GM18861 (cell line): ENCODE data around the gene PROS1.
"Not testable (repeated sequence)": the region's sequence is repeated elsewhere in the genome, so short reads cannot be mapped to it uniquely, and the experiment has no call there.

Source experiments
- ATAC-seq: cut with Tn5 transposase; IDR thresholded peaks from one replicate; pipeline ENCODE4 v1.9.1; 2021; ENCODE audit not compliant: unreplicated experiment

Gene PROS1

DNA sequence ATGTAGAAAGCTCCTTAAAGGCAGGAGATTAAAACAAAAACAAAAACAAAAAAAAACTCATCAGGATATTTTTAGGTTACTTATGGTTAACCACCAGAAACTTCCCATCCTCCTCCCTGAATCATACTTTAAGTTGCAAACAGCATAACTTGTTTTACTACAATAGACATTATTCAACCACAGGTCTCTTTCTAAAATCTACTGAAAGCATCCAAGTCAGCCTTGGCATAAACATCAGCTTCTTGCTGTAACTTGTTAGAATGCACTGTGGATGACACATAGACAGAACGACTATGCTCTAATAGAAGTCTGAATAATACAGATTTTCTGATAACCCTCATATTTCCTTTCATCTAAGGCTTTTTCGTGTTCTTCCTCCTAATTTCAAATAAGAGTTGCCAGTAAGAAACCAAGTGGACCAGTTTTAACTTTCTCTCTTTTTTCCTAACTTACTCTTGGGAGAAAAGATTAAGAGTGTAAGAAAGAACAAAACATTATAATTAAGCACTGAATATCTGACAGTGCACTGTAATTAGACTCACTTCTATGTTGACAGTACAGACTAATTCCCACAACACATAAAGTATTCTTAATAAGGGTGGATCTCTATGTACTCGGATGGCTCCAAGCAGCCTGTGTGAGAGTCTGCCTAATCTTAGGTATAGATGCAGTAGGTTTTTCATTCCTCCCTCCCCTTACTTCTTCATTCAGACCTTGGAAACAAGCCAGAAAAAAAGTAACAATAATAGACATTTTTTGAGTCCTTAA, 95.3 kb downstream of the PROS1 start:
- ATAC-seq, result not testable (repeated sequence)

DNA sequence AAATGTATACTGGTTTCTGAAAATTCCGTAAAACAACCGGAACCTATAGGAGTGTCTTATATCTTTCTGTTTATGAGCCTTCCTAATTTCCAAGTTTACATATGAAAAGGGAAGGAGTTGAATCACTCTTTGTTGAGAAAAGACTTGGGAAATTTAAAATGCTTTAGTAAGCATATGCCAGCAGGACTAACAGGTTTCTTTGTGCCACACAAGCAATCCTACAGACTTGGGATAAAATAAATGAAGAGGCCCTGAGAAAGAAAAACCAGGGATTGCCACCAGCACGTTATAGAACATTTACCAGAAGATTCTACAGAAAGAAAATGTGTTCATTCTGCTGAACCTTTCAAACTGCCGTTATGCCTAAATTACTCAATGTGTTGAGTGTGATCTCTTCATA, 96.3 kb downstream of the PROS1 start:
- ATAC-seq, result not testable (repeated sequence)

GRCh38 chr3:93873412-93873811, 100.3 kb downstream of the PROS1 start:
- not testable (repeated sequence) for ATAC-seq

- no peak for ATAC-seq
Measured at GRCh38 chr3:93867425-93867824, 106.3 kb downstream of the PROS1 start.

GRCh38 chr3:93861017-93861416, 112.7 kb downstream of the PROS1 start:
- no peak for ATAC-seq

GRCh38 chr3:93855401-93855800, 118.3 kb downstream of the PROS1 start:
- ATAC-seq, result no peak

DNA sequence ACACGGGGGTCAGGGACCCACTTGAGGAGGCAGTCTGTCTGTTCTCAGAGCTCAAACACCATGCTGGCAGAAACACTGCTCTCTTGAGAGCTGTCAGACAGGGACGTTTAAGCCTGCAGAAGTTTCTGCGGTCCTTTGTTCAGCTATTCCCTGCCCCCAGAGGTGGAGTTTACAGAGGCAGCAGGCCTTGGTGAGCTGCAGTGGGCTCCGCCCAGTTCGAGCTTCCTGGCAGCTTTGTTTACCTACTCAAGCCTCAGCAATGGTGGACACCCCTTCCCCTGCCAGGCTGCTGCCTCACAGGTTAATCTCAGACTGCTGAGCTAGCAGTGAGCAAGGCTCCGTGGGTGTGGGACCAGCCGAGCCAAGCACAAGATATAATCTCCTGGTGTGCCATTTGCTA, 121.5 kb downstream of the PROS1 start:
- not testable (repeated sequence) for ATAC-seq

DNA sequence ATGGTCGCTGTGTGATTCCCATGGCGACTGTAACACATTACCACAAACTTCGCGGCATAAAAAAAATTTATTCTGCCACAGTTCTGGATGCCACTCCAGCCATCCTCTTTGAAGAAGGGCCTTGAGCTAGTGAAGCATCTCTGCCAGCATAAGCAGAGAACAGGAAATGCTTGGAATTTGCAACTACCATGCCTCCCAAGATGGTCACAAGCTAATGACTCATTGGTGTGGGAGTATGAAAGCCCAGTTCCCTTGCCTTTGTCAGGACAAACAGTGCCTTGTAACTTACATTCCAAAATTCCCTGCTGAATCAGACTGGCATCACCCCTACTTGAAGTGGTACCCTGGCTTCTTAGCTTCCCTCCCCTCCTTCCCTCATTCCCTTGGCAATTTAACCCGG, 129.7 kb downstream of the PROS1 start:
- ATAC-seq, result no peak

GRCh38 chr3:93839193-93839592, 134.5 kb downstream of the PROS1 start:
- not testable (repeated sequence) for ATAC-seq
